Measurements from ENCODE around the gene NOL11.
"Not testable (repeated sequence)": the region's sequence is repeated elsewhere in the genome, so short reads cannot be mapped to it uniquely, and the experiment has no call there.

The NOL11 gene

DNA sequence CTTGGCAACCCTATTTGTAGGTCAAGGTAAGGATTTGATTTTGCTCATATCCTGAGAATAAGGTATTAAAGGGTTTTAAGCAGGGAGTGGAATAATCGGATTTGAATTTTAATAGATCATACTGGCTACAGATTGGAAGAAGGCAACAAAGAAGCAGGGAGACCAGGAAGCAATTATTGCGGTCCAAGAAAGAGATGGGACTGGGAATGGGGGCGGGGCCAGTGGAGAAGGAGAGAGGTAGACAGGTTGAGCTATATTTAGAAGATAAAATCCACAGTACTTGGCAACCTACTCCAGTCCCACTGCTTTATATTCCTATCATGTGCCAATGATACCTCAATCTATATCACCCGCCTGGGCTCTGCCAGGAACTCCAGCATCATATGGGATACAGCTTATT is 5.8 kb upstream of the NOL11 start:
- DNase-seq: no peak

DNA sequence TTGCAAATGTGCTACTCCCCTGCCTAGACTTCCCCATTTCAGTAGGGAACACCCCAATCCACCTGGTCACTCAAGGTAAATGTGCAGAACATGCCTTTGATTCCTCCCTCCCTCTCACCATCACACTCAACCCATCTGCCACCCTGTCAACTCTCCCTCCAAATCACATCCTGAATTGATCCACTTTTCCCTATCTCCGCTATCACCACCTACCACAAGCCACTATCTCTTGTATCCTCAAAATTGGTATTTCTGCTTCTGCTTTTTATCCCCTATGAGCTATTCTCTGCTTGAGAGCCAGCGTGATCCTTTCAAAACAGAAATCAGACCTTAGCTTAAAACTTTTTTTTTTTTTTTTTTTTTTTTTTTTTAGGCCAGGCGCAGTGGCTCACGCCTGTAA is 5.4 kb upstream of the NOL11 start:
- DNase-seq: no peak

DNA sequence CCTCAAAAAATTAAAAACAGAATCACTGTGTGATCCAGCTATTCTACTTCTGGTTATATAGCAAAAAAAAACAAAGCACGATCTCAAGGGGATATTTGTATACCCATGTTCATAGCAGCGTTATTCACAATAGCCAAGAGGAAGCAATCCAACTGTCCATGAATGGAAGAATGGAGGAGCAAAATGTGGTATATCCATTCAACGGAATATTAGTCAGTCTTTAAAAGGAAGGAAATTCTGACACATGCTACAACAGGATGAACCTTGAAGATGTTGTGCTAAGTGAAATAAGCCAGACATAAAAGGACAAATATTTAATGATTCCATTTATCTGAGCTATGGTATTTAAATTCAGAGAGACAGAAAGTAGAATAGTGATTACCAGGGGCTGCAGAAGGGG is 4.6 kb upstream of the NOL11 start:
- no peak for DNase-seq

DNA sequence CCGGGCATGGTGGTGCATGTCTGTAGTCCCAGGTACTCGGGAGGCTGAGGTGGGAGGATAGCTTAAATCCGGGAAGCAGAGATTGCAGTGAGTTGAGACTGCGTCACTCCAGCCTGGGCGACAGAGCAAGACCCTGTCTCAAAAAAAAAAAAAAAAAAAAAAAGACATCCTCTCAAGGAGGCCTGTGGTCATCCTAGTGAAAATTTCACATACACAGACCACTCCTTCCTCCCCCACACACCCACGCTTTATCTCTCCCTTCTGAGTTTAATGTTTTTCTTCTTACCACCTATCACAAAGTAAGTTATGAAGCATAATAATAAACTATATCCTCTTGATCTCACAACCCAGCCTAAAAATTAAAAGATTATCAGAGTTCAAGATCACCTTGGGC is 1.3 kb upstream of the NOL11 start:
- DNase-seq: no peak

DNA sequence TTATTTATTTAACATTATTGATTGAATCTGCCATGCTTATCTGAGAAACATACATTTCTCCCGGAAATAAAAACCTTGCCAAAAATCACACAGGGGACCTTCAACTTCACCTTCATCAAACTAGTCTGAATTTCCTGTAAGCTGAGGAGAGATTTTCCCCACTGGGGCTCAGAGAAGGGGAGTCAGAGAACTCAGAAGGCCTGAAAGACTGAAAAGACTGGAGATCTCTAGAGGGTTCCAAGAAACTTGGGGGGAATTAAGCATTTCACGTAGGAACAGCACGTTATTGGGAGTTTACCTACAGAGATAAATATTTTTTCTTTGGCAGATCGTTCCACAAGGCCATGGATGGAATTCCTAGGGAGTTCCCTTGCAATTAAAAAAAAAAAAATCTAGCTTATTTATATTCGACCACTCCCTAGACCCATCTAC is 528 bp upstream of the NOL11 start:
- no peak for DNase-seq

DNA sequence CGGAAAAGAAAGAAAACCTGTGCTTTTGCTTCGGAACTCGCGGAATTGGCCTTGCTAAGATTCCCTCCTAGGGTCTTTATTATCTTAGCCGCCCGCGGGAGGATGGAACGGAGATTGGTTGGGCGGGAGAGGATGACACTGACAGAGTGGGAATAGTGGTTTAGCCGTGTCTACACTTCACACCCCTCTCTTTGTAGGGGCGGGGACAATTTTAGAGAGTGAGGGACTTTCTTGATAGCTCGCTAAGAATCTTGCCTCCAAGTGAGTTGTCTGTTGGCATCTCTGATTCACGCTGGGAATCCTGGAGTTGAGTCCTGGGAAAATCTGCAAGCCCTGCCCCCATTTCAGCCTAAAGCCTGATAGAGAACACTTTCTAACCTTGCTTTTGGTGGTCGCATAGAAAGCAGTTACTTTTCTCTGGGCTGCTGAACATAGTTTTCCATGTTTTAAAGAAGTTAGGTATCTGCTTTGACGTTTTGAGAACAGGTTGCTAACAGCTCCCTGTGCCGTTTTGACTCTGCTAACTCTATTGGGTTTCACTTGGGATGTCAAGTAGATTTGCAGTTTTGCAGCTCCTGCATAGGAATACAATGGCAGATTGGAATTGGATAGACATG is 697 bp downstream of the NOL11 start:
- DNase-seq: peak; percentile 10

DNA sequence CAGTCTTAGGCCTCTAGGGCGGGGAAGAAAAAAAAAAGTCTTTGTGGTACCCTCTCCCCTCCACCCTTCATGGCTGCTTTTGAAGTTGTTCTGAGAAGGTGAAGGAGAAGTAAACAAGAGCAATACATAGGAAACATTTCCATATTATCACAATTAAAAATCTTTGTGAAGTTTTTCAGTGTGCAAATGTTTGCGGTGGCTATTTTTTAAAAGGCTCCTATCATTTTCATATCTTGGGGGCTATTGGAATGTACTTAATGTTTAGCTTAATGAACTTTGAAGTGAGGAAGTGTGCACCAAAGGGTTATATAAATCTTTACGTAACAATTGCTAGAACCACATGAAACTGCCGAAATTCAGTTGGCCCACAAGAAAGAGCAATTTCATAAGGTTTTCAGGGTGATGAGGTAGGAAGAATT is 7.6 kb downstream of the NOL11 start:
- DNase-seq: no peak

DNA sequence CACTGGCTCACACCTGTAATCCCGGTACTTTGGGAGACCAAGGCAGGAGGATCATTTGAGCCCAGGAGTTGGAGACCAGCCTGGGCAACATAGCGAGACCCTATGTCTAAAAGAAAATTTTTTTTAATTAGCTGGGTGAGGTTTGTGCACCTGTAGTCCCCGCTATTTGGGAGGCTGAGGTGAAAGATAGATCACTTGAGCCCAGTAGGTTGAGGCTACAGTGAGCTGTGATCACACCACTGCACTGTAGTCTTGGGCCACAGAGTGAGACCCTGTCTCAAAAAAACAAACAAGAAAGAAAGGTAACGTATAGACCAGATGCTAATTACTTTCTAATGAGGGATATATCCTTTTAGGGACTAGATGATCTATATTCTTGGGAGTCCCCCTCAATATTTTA is 8.1 kb downstream of the NOL11 start:
- no peak for DNase-seq

DNA sequence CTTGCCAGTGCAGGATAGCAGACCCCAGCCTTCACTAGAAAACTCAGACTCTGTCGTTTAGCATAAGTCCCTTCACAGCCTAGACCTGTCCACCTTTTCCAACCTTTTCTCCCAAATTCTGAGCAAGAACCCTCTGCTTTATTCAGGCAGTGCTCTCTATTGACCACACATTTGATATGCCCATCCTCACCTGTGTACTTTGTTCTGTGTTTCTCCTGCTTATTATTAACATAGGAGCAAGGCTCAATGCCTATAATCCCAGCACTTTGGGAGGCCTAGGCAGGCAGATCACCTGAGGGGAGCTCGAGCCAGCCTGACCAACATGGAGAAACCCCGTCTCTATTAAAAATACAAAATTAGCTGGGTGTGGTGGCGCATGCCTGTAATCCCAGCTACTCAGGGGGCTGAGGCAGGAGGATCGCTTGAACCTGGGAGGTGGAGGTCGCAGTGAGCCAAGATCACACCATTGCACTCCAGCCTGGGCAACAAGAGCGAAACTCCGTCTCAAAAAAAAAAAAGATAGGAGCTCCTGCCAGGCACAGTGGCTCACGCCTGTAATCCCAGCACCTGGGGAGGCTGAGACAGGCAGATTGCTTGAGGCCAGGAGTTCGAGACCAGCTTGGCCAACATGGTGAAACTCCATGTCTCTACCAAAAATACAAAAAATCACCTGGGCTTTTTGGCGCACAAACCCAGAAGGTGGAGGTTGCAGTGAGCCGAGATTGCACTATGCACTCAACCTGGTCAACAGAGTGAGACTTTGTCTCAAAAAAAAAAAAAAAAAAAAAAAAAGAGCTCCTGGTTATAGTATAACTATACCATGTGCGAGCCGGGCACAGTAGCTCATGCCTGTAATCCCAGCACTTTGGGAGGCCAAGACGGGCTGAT is 9.7 kb downstream of the NOL11 start:
- DNase-seq: not testable (repeated sequence)

DNA sequence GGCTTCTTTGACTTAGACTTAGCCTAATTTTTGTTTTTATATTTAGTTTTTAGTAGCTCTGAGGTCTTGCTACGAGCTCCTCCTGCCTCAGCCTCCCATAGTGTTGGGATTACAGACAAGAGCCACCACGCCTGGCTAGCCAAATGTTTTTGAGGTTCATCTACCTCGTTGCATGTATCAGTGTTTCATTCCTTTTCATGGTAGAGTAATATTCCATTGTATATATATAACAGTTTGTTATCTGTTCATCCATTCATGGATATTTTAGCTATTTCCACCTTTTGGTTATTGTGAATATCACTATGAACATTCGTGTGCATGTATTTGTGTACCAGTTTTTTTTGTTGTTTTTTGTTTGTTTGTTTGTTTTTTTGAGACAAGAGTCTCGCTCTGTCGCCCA is 12.2 kb downstream of the NOL11 start:
- DNase-seq: no peak

DNA sequence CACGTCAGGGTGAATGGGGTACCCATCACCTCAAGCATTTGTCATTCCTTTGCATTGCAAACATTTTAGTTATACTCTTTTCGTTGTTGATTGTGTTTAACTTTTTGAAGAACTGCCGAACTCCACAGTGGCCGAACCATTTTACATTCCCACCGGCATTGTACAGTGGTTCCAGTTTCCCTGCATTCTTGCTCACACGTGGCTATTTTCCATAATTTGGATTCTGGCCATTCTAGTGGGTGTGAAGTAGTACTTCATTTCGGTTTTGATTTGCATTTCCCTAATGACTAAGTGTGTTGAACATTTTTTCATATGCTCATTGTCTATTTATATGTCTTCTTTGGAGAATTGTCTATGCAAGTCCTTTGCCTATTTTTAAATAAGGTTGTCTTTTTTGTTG is 13.0 kb downstream of the NOL11 start:
- no peak for DNase-seq

DNA sequence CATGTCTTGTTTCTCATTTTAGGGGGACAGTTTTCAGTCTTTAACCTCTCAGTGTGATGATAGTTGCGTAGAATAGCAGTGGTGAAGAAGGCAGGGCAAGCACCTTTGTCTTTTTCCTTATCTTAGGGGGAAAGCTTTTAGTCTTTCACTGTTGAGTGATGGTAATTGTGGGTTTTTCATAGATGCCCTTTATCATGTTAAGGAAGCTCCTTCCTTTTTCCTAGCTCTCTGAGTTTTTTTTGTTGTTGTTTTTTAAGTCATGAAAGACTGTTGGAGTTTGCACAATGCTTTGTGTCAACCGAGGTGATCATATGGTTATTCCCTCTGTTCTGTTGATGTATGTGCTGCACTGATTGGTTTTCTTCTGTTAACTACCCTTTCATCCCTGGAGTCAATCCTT is 15.7 kb downstream of the NOL11 start:
- DNase-seq: no peak

DNA sequence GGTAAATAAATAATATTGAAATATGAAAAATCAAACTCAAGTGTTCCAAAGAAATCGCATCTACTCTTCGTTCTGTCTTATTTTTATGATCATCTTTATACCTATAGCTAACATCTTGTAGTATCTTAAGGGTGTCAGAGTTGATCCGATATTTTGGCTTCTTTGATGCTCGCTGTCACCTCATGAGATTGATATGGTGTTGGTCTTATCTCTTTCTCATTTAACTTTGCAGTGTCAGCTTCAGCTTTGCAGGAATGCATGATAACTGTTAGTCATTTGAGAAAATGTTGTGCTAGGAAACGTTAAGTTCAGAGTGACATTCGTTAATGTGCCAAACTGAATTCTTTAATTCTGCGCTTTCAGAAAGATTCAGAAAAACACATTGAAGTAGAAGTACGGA is 19.4 kb downstream of the NOL11 start:
- no peak for DNase-seq

DNA sequence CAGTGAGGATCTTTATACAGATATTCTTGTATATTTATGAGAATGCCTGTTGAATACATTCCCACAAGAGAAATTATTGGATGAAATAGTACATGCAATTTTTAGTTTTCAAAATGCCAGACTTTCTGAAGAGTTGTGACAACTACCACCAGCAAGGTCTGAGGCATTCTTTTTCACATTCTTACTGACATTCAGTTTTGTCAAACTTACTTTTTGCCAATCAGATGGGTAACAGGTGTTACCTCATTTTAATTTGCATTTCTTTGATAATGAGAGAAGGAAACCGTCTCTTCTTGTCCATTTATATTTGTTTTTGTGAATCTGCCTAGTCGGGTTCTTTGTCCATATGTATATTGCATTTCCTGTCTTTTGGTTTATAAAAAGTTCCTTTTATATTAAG is 24.3 kb downstream of the NOL11 start:
- DNase-seq: no peak

DNA sequence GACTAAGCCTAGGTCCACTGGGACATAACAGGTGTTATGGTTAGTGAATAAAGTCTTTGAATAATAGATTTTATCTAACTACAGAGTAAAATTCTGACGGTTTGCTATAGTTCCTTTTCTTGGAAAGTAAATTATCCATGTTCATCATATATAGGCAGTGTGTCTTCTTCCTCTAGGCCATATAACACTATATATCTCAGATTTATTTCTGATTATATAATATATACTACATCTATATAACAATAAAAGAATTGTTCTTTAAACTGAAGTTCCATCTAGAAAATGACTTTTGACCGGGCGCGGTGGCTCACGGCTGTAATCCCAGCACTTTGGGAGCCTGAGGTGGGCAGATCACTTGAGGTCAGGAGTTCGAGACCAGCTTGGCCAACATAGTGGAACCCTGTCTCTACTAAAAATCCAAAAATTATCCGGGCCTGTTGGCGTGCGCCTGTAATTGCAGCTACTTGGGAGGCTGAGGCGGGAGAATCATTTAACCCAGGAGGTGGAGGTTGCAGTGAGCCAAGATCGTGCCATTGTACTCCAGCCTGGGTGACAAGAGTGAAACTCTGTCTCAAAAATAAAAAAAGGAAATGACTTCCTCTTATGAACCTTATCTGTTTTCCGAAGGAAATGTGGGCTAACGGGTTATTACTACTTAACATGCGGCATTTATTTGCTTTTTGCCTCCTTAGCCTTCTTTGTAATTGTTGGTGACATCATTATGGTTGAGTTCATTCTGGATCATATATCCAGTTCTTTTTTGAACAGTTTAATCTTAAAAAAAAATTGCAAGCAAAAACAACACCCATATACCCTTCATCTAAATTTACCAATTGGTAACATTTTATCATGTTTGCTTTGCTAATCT is 29.2 kb downstream of the NOL11 start:
- DNase-seq: no peak

DNA sequence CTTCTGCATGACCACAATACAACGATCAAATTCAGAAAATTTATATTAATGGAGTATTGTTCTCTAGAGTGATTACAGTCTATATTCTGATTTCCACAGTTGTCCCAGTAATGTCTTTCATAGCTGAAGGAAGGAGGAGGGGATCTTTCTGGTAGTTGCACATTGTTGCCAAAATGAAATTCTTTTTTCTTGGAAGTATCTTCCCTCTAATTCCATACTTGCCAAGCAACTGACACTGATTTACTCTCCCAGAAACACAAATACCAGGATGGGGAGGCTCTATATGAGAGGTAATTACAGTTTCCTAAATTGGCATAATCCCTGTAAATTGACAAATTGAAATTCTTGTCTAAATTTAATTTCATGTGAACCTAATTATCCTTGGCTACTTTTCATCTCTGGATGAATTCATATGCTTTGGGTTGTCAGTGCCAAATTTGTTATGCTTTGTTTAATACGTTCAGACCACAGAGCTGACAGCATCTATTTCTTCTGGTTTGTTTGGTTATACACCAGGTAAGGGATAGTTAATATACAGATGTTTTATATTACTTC is 30.0 kb downstream of the NOL11 start:
- no peak for DNase-seq

DNA sequence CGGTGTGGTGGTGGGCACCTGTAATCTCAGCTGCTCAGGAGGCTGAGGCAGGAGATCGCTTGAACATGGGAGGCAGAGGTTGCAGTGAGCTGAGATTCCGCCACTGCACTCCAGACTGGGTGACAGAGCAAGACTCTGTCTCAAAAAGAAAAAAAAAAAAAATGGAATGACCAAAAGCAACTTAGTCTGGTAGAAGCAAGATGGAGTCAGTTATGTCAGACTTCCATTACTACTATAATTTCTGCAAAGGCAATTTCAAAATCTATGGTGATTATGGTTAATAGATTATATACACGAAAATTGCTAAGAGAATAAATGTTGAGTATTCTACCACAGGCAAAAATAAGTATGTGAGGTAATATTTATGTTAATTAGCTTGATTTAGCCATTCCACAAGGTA is 32.3 kb downstream of the NOL11 start:
- no peak for DNase-seq

DNA sequence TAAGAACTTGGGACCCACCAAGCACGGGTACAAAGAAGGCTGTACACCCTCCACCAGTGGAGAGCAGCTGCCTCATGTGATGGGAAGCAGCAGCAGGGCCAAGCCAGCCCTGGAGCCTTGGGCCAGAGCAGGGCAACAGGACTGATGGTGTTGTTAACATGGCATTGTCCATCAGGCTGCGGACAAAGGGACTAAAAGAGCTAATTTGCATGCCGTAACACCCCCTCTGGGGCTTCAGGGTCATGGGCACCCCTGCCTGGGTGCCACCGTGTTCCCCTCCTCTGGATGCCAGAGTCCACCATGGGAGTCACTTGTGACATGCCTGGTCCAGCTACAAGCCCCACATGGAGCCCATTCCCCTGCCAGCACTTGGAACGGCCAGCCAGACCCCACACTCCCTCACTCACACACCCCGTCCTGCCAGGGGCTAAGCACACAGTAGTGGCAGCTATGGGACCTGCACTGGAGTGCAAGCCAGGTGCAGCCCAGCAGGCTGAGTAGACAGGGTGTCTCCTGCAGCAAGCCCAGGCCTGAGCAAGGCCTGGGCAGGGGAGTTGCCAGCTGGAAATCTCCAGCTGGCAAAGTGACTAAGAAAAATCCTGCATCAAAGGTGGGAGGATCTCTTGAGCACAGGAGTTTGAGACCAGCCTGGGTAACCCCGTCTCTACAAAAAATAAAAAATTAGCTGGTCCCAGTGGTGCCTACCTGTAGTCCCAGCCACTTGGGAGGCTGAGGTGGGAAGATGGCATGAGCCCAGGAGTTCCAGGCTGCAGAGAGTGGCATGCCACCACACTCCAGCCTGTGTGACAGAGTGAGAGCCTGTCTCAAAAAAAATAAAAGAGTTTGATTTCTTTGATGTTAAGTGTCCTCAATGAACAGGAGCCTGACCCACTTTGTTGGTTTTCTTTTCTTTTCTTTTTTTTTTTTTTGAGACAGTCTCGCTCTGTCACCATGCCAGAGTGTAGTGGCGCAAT is 33.7 kb downstream of the NOL11 start:
- no peak for DNase-seq

DNA sequence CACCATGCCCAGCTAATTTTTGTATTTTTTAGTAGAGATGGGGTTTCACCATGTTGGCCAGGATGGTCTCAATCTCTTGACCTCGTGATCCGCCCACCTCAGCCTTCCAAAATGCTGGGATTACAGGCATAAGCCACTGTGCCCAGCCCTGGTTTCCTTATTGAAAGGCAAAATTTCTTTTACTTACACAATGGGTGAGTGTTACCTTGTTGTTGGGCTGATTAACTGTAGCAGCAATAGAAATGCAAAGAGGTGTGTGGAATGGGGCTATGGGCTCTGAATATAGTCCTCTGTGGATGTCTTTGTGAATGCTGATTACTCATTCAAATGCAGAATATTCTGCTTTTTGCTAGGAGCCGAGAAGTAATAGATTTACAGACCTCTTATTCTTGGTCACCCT is 34.4 kb downstream of the NOL11 start:
- DNase-seq: not testable (repeated sequence)

DNA sequence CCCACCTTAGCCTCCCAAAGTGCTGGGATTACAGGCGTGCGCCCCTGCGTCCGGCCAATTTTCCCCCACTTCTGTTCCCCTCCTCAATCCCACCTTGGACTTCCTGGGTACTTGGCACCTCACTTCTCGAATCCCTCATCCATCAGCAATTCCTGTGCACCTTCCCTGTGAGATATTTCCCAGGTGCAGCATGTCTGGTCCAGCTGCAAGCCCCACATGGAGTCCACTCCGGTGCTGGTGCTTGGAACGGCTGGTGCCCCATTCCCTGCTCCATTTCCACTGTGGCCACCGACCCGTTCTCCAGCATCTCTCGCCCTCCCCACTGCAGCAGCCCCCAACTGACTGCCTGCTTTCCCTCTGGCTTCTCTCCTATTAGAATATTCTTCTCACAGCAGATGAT is 35.3 kb downstream of the NOL11 start:
- DNase-seq: no peak

DNA sequence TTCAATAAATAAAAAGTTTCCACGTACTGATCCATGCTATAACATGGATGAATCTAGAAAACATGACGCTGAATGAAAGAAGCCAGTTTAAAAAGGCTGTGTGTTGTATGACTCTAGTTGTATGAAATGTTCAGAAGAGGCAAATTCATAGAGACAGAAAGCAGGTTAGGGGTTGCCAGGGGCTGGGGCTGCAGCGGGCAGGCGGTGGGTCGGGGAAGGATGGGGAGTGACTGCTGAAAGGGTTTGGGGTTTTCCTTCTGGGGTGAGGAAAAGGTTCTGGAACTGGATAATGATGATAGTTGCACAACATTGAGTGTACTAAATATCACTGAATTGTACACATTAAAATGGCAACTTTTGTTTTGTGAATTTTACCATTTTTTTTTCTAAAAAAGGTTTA is 36.3 kb downstream of the NOL11 start:
- DNase-seq: no peak

DNA sequence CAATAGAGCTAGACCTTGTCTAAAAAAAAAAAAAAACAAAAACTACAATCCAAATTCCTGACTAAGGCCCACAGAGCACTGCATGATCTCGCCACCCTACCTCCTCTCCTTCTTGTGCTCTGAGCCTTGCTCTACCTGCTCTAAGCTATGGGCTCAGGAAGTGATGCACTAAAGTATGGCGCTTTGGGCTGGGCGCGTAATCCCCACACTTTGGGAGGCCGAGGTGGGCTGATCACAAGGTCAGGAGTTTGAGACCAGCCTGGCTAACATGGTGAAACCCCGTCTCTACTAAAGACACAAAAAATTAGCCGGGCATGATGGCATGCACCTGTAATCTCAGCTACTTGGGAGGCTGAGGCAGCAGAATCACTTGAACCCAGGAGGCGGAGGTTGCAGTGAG is 37.0 kb downstream of the NOL11 start:
- DNase-seq: not testable (repeated sequence)

All from NK-92 treated with Interleukin-12 subunit alpha and Interleukin-12 subunit beta, amount 100 ng/mL, for 24 hours (cell line).